ENCODE measurements around the gene ULK4.

ULK4 gene

GRCh38 chr3:41251593-41251992 is 710.3 kb downstream of the ULK4 start:
- no peak for TF ChIP-seq CTCF (conservative IDR thresholded peaks at IDR 0.05; ENCODE audit: low read length)
- DNase-seq (ENCODE audit: low read depth), result no peak
- H3K4me3 ChIP-seq (ENCODE audit: low read length), result no peak overlapping the region

- DNase-seq (ENCODE audit: low read depth), result no peak
- TF ChIP-seq CTCF (conservative IDR thresholded peaks at IDR 0.05; ENCODE audit: low read length), result no peak
- no peak overlapping the region for H3K4me3 ChIP-seq (ENCODE audit: low read length)
Observed at GRCh38 chr3:41250825-41251224, 711.1 kb downstream of the ULK4 start.

GRCh38 chr3:41249318-41249717 is 712.6 kb downstream of the ULK4 start:
- DNase-seq (ENCODE audit: low read depth), result no peak
- H3K4me3 ChIP-seq (ENCODE audit: low read length), result no peak overlapping the region
- TF ChIP-seq CTCF (conservative IDR thresholded peaks at IDR 0.05; ENCODE audit: low read length), result no peak

- DNase-seq (ENCODE audit: low read depth), result no peak
- no peak overlapping the region for H3K4me3 ChIP-seq (ENCODE audit: low read length)
- no peak for TF ChIP-seq CTCF (conservative IDR thresholded peaks at IDR 0.05; ENCODE audit: low read length)
Observed at GRCh38 chr3:41248525-41248924, 713.4 kb downstream of the ULK4 start.

- H3K4me3 ChIP-seq (ENCODE audit: low read length), result no peak overlapping the region
- no peak for TF ChIP-seq CTCF (conservative IDR thresholded peaks at IDR 0.05; ENCODE audit: low read length)
Observed at GRCh38 chr3:41247055-41248004, 714.6 kb downstream of the ULK4 start.

GRCh38 chr3:41244620-41245336 is 717.1 kb downstream of the ULK4 start:
- DNase-seq (ENCODE audit: low read depth), result no peak
- no peak for TF ChIP-seq CTCF (conservative IDR thresholded peaks at IDR 0.05; ENCODE audit: low read length)
- no peak overlapping the region for H3K4me3 ChIP-seq (ENCODE audit: low read length)

More at GRCh38 chr3:41247055-41248004, 714.6 kb downstream of the ULK4 start:
- no peak for DNase-seq (ENCODE audit: low read depth)

Measured in AG10803 (cell line).